ENCODE results near the gene UQCRC1.

DNA sequence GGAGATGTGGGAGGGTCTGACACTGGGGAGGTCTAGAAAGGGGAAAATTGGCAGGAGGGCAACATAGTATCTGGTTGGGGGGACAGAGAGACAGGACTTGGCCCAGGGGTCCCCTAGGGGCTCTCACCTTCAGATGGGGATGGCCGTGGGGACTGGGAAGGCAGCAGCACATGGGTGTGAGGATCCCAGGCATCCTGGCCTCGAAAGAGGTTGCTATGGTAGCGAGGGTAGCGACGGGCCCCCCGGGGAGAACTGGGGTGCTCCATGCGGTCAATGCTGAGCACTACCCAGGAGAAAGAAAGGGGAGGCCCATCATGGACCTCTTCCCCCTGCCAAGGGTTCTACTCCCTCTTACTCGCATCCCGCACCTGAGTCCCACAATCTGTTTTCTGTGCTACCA, 38.3 kb upstream of the UQCRC1 start:
- TF ChIP-seq, protein P1, sequence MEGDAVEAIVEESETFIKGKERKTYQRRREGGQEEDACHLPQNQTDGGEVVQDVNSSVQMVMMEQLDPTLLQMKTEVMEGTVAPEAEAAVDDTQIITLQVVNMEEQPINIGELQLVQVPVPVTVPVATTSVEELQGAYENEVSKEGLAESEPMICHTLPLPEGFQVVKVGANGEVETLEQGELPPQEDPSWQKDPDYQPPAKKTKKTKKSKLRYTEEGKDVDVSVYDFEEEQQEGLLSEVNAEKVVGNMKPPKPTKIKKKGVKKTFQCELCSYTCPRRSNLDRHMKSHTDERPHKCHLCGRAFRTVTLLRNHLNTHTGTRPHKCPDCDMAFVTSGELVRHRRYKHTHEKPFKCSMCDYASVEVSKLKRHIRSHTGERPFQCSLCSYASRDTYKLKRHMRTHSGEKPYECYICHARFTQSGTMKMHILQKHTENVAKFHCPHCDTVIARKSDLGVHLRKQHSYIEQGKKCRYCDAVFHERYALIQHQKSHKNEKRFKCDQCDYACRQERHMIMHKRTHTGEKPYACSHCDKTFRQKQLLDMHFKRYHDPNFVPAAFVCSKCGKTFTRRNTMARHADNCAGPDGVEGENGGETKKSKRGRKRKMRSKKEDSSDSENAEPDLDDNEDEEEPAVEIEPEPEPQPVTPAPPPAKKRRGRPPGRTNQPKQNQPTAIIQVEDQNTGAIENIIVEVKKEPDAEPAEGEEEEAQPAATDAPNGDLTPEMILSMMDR (conservative IDR thresholded peaks at IDR 0.05 in 1 of 2, IDR thresholded peaks at IDR 0.05 in 1 of 2; ENCODE audit: low read depth in 1 of 2, low read length in 2 of 2) = no peak
- TF ChIP-seq EZH2 (IDR thresholded peaks at IDR 0.05; ENCODE audit: low read length, missing control alignments) = no peak
